ENCODE data around the gene CYTIP. TPM values are rescaled to one million over a fixed set of nuclear protein-coding genes. Genes with fewer than 3 reads are reported as not detected.

Gene CYTIP
- polyA plus RNA-seq, 3 donors = 1.3 to 8.1 (median 4.7) TPM

DNA sequence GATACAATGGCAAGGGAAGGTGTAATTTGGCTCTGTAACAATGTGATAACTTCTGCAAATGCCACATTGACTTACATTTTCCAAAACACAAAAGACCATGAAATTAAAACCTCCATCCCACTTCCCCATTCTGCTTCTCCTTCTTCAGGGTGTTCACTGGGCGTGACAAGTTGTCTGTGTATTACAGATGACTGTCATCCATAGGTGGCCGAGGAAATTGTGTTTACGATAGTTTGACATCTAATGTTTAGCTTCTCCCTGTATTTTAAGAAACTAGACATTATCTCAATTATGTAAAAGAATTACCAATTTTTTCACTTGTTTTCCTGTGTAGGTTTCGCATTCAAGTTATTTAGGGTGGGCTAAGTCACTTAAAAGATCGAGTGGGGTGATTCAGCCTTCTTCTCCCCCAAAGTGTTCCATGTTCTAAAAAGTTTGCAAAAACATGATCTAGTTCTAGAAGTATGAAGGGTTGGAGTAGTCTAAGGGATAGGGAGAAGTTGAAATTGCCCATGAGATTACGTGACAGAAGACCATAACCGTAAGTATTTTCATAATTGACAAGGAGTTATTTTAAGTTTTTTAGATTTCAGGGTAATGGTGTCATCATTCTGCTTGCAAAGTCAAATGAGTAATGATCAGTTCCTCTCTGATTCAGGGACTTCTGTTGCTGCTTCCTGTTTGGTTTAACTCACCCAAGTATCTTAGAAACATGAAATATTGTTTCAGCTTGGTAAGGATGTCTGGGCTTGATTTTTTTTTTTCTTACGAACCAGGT is 25.2 kb upstream of the CYTIP start:
- no peak overlapping the region for H3K27ac ChIP-seq (ENCODE audit: low read depth, low read length)
- 41 to 69% (median 46%) methylated on average over 8 of the region's 8 CpGs for WGBS, 3 donors

DNA sequence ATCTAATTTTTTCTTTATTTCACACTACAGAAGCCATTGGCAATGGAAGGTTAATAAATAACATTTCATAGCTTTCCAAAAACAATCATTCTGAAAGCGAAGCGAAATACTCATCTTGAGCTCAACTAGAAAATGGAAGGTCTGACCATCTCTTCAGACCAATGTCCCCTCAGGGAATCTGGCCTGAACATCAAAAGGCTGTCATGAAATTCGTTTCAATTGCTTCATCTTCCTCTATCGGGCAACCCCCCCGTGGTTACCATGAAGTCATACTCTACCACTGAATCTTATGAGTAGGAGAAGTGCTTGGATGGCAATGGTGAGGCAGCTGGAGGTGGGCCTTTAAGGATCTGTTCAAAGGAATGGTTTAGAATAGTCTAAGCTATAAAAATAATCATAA is 22.9 kb upstream of the CYTIP start:
- no peak overlapping the region for H3K27ac ChIP-seq (ENCODE audit: low read depth, low read length)
- WGBS, 3 donors = 62 to 85% (median 74%) methylated on average over 5 of the region's 5 CpGs

DNA sequence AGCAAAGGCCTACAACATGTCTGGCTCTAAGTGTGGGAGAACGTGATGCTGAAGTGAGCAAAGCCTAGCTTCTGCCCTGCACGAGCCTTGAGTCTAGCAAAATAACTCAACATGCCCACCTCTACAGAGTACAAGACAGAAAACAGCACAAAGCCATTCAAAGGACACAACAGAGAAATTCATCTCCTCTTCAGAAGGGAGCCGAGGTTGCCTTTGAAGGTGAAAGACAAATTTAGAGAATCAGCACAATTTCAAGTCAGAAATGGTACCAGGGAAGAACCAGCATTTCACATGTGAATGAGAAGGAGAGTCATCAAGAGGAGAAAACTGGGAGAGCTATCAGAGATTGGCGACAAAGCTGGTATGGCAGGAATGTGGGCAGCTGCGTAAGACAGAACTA is 21.7 kb upstream of the CYTIP start:
- no peak overlapping the region for H3K27ac ChIP-seq (ENCODE audit: low read depth, low read length)
- WGBS, 3 donors = 88 to 92% (median 90%) methylated on average over 5 of the region's 5 CpGs

DNA sequence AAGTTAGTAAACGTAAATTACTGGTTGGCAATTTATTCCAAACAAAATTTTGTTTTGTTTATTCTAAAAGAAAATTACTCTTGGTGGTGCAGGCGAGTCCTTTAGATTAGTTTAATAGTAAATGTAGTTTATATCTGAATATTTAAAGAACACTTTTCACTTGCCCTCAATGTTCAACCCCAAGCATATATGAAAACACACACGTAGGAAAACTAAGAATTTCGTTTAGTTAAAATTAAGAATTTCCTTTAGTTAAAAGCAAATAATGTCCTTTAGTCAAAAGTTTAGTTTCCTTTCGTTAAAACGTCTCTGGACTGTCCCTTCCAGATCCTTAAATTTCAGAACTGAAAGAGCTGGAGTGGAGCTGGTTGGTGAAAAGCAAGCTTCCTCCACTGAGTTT is 19.1 kb upstream of the CYTIP start:
- WGBS, 3 donors = 88 to 91% (median 90%) methylated on average over 6 of the region's 6 CpGs
- no peak overlapping the region for H3K27ac ChIP-seq (ENCODE audit: low read depth, low read length)

DNA sequence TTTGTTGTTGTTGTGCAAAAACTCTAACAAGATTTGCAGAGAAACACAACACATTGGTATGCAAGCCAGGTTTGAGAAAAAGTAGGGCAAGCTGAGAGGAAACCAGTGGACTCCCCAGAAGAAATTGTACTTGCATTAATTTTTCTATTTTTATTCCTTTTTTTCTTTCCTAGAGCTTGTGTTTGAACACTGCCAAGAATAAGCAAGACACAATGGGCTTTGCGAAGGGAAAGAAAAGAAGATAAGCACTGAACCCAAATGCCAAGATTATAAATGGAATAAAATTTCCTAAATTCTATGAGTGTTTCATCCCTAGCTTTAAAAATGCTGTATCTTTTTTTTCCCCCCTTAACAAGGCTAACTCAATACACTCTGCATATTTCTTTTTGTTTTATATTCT is 17.0 kb upstream of the CYTIP start:
- no peak overlapping the region for H3K27ac ChIP-seq (ENCODE audit: low read depth, low read length)
- WGBS, 3 donors = 33 to 53% (median 53%) methylated on average over 1 of the region's 1 CpG

DNA sequence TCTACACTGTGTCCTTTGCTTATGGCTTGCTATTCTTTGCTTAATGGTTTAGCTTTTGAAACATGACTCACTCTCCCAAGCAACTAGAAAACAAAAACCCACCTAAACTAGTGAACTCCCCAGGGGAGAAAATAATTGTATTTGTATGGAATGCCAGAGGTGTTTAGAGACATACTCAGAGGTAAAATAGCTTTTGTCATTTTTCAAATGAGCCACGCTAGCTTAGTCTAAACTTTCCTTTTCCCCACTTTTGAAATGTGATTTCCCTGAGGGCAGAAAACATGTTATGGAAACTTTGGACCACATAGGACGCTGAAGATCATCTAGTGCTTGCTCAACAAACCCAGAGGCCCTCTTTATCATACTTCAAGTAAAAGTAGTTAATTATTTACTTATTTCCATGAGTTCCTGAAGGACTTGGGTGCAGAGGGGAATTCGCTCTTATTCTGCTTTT is 16.5 kb upstream of the CYTIP start:
- WGBS, 3 donors = 22 to 66% (median 41%) methylated on average over 3 of the region's 3 CpGs
- no peak overlapping the region for H3K27ac ChIP-seq (ENCODE audit: low read depth, low read length)

DNA sequence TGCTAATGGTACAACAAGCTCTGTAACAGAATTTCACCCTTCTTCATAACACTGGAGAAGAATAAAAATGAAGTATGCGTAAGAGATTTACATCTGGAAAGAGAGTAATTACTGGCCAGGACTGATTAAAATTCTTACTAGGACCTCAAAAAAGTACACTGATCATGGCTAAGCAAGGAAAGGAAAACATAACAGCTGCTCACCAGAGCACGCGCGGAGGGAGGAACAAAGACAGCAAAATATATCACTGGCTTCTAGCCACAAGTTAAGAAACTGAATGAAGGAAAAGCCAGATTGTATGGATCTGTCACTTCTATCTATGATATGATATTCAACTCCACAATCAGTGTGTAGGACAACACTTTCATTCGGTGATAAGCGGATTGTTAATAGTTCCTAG is 15.6 kb upstream of the CYTIP start:
- no peak overlapping the region for H3K27ac ChIP-seq (ENCODE audit: low read depth, low read length)
- 38 to 66% (median 65%) methylated on average over 6 of the region's 6 CpGs for WGBS, 3 donors

DNA sequence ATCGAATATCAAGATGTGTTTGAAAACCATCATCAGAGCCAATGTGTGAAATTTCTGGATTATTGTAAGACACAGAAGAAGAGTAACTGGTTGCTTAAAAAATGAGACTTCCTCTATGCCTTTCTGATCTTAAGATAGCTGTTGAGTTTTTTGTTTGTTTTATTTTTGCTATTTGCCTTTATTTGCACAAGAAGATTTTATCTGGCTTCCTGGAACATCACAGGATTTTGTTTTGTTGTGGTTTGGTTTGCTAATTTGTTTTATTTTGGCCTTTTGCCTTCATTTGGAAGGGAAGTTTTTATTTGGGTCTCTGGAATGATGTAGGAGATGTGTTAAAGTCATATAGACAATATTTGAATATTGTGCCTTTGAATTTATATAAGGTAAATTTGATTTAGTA is 3.9 kb upstream of the CYTIP start:
- WGBS, 3 donors = 77 to 78% (median 77%) methylated on average over 1 of the region's 1 CpG
- no peak overlapping the region for H3K27ac ChIP-seq (ENCODE audit: low read depth, low read length)

DNA sequence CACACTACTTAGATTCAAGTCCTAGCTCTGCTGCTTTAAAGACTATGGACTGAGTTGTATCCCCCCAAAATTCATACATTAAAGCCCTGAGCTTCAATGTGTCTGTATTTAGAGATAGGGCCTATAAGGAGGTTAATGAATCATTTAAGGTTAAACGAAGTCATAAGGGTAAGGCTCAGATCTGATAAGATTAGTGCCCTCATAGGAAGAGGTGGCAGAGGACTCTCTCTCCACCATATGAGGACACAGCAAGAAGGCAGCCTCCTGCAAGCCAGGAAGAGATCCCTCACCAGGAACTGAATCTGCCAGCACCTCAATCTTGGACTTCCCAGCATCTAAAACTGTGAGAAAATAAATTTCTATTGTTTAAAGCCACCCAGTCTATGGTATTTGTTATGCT is 3.1 kb upstream of the CYTIP start:
- 33 to 42% (median 41%) methylated on average over 1 of the region's 1 CpG for WGBS, 3 donors
- no peak overlapping the region for H3K27ac ChIP-seq (ENCODE audit: low read depth, low read length)

DNA sequence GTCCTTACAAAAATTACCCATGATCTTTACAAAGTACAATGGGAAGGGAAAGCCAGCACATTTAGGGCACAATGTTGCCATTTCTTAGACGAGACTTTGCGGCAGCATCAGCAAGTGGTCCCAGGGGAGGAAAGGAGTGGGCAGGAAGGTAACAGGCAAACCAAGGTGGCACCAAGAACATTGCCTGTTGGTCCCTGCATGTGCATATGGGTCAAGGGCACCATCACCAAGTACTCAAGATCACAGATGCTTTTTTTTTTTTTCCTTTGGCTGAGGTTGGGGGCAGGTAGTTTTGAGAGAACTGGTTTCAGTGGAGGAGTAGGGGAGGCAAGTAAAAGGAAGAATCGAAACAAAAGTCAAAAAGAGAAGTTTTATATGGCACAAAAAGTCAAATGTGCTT is 752 bp upstream of the CYTIP start:
- 74 to 83% (median 80%) methylated on average over 3 of the region's 3 CpGs for WGBS, 3 donors
- no peak overlapping the region for H3K27ac ChIP-seq (ENCODE audit: low read depth, low read length)

DNA sequence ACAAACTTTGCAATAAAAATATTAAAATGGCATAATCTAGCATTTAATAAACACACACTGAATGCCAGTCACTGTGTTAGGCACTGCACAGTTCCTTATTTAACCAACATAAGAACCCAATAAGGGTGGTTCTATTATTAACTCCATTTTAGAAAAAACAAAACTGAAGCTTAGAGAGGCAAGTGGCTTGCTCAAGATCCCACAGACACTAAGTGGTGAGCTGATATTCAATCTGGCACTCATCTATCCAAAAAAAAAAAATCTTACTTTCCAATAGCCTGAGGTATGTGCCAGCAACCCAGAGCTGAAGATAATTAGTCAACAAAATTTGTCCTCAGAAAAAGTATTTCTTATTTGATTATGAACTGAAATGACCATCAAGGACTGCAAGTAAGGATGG is 799 bp downstream of the CYTIP start:
- no peak overlapping the region for H3K27ac ChIP-seq (ENCODE audit: low read depth, low read length)

DNA sequence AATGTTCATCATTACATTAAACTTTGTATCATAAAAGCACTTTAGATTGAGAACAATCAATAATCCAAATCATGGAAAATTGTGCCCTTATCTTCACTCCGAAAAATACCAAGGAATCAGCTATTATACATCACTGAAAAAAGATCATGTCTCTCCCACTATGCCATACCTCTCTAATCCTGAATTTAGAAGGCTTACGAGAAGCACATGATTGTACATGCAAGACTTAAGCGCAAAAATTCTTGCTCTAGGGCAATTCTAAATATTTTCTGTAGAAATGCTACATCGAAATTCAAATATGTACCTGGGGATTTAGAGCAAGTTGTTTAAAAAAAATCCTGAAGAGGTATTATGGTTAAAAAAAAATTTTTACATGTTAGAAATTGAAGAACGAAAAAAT is 1.3 kb downstream of the CYTIP start:
- WGBS, 3 donors = 56 to 72% (median 59%) methylated on average over 5 of the region's 5 CpGs
- H3K27ac ChIP-seq (ENCODE audit: low read depth, low read length) = no peak overlapping the region

DNA sequence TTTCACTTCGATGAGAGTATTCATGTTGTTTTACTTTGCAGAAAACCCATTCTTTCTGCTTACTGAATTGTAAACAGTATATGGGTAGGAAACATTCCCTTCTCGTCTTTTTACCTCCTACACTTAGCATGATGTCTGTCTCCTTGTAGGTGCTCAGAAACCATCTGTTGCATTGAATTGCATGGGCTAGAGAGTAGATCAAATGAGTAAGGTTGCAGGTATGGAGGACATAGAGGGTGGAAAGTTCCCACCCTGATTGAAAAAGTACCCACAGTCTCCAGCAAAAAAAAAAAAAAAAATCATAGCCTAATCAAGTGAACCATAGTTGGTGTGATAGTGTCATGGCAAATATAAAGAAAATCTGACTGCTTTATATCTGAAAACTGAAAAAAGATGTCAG is 1.7 kb downstream of the CYTIP start:
- 37 to 78% (median 45%) methylated on average over 2 of the region's 2 CpGs for WGBS, 3 donors
- H3K27ac ChIP-seq (ENCODE audit: low read depth, low read length) = no peak overlapping the region

DNA sequence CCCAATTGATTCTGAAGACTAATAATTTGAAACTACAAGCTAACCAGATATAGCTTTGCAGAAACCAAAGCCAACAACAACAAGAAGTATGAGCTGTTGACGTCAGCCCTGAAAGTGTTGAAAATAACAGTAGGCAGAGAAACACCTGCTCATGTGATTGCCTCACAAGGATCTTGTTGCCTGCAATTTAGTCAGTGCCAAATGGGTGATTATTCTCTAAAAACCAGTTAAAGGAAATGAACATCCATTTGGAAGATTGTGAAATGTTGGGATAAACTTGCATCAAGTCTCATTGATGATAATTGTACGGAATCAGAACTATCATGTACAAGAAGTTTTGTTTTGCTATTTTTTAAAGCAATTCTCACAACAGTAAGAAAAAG is 2.8 kb downstream of the CYTIP start:
- no peak overlapping the region for H3K27ac ChIP-seq (ENCODE audit: low read depth, low read length)
- 30 to 50% (median 31%) methylated on average over 2 of the region's 2 CpGs for WGBS, 3 donors

DNA sequence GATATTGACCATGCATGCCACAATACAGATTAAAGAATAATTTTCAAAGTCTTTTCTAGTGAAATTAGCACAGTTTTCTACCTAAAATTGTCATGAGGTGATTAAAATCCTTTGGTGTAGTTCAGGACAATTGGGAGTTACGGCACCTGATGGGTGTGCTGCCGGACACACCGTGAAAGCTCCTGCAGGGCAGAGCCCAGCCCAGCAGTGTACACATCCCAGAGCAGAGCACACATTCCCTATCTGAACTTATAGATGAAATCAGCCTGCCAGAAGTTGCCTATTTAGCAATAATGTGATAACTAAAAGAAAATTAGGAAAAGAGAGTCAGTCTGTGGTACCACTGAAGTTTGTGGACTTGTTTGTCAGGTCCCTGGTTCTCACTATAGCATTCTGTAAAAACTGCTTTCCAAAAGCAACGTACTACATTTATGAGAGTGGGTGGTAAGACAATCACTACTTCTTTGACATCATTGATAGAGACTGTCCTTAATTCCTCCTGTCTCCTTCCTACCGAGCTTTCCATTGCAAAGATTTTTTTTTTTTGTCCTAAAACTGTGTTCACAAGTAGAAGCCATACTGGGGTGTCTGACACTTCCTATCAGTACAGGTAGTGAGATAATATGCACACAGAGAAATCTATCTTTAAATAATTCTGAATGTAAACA is 3.4 kb downstream of the CYTIP start:
- 55 to 77% (median 75%) methylated on average over 5 of the region's 5 CpGs for WGBS, 3 donors
- H3K27ac ChIP-seq (ENCODE audit: low read depth, low read length) = no peak overlapping the region

DNA sequence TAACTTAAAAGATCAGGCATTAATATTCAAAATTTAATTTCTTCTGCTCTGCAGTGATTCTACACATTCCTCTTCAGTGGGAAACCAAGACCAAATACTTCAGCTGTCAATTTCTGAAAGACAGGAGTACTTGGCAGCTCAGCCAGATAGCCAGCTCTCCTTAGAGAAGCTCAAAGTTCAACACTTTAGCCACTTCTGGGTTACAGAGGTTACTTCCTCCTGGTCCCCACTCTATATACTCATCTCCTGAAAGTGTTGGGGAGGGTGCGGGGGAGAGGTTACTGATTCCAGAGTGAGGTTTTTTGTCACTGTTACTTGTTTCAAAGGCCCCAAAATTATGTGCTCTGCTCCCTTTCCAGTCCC is 4.1 kb downstream of the CYTIP start:
- no peak overlapping the region for H3K27ac ChIP-seq (ENCODE audit: low read depth, low read length)
- WGBS, 3 donors = 52 to 94% (median 53%) methylated on average over 1 of the region's 1 CpG

DNA sequence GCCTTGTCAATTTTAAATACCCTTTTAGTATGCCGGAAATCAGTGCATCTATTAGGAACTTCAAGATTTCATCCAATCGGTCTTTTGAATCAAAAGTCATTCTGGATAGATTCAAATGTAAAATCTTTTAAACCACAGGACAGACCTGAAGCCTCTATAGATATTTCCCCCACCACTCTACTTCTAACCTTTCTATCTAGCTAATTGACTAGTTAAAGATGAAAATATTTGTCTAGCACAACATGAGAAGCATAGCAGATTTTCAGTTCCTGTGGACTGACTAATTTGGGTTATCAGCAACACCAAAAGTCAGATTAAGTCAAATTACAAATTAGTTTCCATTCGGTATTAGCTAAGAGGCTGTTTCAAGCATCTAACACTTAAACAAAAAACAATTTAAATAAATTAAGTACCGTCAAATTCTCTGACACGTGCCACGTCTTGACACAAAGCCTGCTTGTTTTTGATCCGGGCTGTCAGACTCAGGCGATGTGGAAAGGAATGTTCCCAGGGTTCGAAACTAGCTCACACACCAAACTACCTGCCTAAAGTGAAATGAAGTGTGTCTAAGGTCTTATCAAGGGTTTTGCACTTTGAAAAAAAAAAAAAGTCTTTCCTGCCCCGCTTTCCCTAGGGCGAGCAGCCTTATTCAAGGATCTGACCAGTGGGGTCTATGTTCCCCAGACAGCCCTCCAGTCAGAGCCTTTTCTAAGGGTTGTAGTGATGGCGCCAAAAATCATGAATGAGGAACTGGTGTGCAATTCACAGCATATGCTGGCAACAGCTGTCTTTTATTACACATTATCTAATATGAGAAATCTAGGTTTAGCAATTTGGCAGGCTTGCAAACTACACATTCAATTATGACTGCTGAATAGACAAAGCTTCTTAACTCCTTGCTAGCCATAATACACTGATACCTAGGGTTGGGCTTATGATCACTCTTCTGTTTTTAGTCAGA is 4.7 kb downstream of the CYTIP start:
- WGBS, 3 donors = 28 to 60% (median 59%) methylated on average over 12 of the region's 12 CpGs
- H3K27ac ChIP-seq (ENCODE audit: low read depth, low read length) = no peak overlapping the region

DNA sequence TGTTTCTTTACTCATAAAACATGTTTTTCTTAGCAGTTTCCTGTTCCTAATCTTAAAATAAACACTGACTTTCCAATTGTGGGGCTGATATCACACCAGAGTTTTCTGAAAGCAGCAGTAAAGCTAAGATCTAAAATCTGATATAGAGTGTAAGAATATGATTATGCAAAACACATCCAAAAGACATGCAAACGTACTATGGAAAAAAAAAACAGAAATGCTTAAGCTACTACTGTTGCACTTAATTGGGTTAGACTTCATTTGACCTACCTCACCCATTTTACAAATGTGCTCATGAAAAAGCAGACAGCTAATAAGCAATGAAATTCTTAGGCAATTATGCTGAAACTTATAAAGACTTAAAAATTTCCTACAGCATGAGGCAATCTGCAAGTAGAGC is 10.5 kb downstream of the CYTIP start:
- 10 to 32% (median 31%) methylated on average over 1 of the region's 1 CpG for WGBS, 3 donors
- no peak overlapping the region for H3K27ac ChIP-seq (ENCODE audit: low read depth, low read length)

DNA sequence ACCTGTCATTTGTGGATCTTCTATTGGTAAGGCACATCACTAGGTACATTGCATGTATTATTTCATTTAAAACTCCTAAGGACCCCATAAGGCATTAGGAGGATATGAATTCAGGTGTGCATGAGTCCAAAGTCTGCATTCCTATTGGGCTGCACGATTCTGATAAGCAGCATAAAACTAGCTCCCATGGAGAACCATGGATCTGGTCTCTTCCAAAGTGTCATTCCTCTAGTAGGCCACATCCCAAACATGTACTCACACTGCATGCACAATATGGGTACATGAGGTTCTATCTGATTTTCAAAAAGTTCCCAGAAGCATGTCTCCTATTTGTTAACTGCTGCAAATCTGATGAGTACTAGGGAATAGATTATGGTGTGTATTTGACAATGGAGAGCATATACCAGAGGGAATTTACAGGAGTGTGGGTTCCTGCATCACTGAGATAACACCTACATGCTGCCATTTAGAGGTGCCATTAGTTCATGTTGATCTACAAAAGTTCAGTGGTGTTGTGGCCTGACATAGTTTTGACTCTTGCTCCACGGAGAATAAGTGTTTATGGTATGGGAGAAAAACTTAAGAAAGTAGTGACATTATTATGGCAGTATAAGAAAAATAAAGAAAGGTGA is 11.3 kb downstream of the CYTIP start:
- WGBS, 3 donors = 63 to 75% (median 65%) methylated on average over 2 of the region's 2 CpGs
- no peak overlapping the region for H3K27ac ChIP-seq (ENCODE audit: low read depth, low read length)

Measured in adipose tissue (tissue), 3 donors.